ENCODE measurements around the gene RAB20. TPM values are rescaled to one million over a fixed set of nuclear protein-coding genes. Genes with fewer than 3 reads are reported as not detected.

The RAB20 gene
- total RNA-seq, 1 experiment from 2014 or later = 10.6 TPM

DNA sequence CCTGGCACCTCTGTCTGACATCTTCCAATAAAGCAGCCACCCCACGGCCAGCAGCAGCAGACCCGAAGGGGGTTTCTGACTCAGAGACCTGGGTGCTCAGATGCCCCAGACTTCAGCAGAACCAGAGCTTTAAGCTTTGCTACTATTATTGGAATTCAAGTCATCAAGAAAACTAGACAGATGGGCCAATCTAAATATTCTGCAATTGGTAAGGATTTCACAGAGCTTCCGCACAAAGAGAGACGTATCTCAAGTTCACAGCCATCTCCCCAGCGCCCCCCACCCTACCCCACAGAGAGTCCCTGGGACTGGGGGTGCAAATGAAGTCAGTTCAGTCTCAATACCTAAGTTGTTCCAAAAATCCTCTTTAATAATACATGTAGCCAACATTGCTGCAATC, 38.8 kb downstream of the RAB20 start:
- ATAC-seq (no peak), DNase-seq (ENCODE audit: low read depth, low spot score) (no peak)
- Histone ChIP-seq H3K4me3 (replicated peaks in 1 of 2; ENCODE audit: low read depth in 1 of 2, low read length in 2 of 2) (no peak overlapping the region), H3K36me3 (ENCODE audit: control insufficient read depth in 1 of 2, insufficient read depth in 2 of 2, low read length in 2 of 2) (no peaks in the 10 kb centered on the region), H4K20me1 (ENCODE audit: insufficient read depth) (no peaks in the 10 kb centered on the region), H3K9ac (ENCODE audit: low read length) (no peak overlapping the region), H2AFZ (ENCODE audit: low read depth, low read length, poor library complexity, severe bottlenecking) (no peak overlapping the region), H3K4me2 (ENCODE audit: low read length) (no peak overlapping the region), H3K4me1 (ENCODE audit: control insufficient read depth in 1 of 2, insufficient read depth in 2 of 2, low read length in 2 of 2) (peaks cover 40 to 45% of the 10 kb centered on the region in 2 experiments), H3K9me2 (ENCODE audit: insufficient read depth) (no peaks in the 10 kb centered on the region), H3K27me3 (ENCODE audit: insufficient read depth, low read length) (no peaks in the 10 kb centered on the region), H3K79me2 (ENCODE audit: insufficient read depth, low read length) (no peaks in the 10 kb centered on the region; the same call in 1 of the 2 replicates), H3K27ac (ENCODE audit: low read depth, low read length) (no peak overlapping the region), H3K9me3 (ENCODE audit: control insufficient read depth in 1 of 2, insufficient read depth in 1 of 2, low read depth in 1 of 2, low read length in 2 of 2) (no peaks in the 10 kb centered on the region)
- RAD21 ChIA-PET (ENCODE audit: low non-redundant PET in 1 of 2, low total read pairs in 2 of 2, uncharacterized antibody in 2 of 2, unreplicated experiment in 2 of 2) = no interaction called here
- CTCF ChIA-PET = no interaction called here
- intact Hi-C loops (cut with micrococcal nuclease) = no loop called here
- BruUV-seq (replicated peaks) = no TSS peak
- POLR2A ChIA-PET = no interaction called here
- TF ChIP-seq EZH2 (IDR thresholded peaks at IDR 0.05) = no peak
- TF ChIP-seq, protein P1, sequence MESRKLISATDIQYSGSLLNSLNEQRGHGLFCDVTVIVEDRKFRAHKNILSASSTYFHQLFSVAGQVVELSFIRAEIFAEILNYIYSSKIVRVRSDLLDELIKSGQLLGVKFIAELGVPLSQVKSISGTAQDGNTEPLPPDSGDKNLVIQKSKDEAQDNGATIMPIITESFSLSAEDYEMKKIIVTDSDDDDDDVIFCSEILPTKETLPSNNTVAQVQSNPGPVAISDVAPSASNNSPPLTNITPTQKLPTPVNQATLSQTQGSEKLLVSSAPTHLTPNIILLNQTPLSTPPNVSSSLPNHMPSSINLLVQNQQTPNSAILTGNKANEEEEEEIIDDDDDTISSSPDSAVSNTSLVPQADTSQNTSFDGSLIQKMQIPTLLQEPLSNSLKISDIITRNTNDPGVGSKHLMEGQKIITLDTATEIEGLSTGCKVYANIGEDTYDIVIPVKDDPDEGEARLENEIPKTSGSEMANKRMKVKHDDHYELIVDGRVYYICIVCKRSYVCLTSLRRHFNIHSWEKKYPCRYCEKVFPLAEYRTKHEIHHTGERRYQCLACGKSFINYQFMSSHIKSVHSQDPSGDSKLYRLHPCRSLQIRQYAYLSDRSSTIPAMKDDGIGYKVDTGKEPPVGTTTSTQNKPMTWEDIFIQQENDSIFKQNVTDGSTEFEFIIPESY (IDR thresholded peaks at IDR 0.05; ENCODE audit: extremely low read depth, insufficient replicate concordance, low read length) = no peak
- TF ChIP-seq FOSL1 (IDR thresholded peaks at IDR 0.05; ENCODE audit: low read depth) = no peak
- no peak for TF ChIP-seq YY1 (IDR thresholded peaks at IDR 0.05; ENCODE audit: extremely low read depth, insufficient replicate concordance, low read depth, low read length)
- TF ChIP-seq, protein P2, sequence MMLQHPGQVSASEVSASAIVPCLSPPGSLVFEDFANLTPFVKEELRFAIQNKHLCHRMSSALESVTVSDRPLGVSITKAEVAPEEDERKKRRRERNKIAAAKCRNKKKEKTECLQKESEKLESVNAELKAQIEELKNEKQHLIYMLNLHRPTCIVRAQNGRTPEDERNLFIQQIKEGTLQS (IDR thresholded peaks at IDR 0.05) = no peak
- TF ChIP-seq, protein P3, sequence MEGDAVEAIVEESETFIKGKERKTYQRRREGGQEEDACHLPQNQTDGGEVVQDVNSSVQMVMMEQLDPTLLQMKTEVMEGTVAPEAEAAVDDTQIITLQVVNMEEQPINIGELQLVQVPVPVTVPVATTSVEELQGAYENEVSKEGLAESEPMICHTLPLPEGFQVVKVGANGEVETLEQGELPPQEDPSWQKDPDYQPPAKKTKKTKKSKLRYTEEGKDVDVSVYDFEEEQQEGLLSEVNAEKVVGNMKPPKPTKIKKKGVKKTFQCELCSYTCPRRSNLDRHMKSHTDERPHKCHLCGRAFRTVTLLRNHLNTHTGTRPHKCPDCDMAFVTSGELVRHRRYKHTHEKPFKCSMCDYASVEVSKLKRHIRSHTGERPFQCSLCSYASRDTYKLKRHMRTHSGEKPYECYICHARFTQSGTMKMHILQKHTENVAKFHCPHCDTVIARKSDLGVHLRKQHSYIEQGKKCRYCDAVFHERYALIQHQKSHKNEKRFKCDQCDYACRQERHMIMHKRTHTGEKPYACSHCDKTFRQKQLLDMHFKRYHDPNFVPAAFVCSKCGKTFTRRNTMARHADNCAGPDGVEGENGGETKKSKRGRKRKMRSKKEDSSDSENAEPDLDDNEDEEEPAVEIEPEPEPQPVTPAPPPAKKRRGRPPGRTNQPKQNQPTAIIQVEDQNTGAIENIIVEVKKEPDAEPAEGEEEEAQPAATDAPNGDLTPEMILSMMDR (IDR thresholded peaks at IDR 0.05 in 2 of 3, conservative IDR thresholded peaks at IDR 0.05 in 1 of 3; ENCODE audit: borderline replicate concordance in 1 of 3, insufficient read depth in 1 of 3, low read depth in 2 of 3, low read length in 2 of 3) = no peak
- TF ChIP-seq, protein P4, sequence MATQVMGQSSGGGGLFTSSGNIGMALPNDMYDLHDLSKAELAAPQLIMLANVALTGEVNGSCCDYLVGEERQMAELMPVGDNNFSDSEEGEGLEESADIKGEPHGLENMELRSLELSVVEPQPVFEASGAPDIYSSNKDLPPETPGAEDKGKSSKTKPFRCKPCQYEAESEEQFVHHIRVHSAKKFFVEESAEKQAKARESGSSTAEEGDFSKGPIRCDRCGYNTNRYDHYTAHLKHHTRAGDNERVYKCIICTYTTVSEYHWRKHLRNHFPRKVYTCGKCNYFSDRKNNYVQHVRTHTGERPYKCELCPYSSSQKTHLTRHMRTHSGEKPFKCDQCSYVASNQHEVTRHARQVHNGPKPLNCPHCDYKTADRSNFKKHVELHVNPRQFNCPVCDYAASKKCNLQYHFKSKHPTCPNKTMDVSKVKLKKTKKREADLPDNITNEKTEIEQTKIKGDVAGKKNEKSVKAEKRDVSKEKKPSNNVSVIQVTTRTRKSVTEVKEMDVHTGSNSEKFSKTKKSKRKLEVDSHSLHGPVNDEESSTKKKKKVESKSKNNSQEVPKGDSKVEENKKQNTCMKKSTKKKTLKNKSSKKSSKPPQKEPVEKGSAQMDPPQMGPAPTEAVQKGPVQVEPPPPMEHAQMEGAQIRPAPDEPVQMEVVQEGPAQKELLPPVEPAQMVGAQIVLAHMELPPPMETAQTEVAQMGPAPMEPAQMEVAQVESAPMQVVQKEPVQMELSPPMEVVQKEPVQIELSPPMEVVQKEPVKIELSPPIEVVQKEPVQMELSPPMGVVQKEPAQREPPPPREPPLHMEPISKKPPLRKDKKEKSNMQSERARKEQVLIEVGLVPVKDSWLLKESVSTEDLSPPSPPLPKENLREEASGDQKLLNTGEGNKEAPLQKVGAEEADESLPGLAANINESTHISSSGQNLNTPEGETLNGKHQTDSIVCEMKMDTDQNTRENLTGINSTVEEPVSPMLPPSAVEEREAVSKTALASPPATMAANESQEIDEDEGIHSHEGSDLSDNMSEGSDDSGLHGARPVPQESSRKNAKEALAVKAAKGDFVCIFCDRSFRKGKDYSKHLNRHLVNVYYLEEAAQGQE (IDR thresholded peaks at IDR 0.05; ENCODE audit: low read depth) = no peak
- TF ChIP-seq, protein P5, sequence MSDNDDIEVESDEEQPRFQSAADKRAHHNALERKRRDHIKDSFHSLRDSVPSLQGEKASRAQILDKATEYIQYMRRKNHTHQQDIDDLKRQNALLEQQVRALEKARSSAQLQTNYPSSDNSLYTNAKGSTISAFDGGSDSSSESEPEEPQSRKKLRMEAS (IDR thresholded peaks at IDR 0.05) = no peak
- no peak for TF ChIP-seq SP1 (IDR thresholded peaks at IDR 0.05; ENCODE audit: low read depth)

Measured in HCT116 (cell line).